Smooth muscle cell (in vitro differentiated cells): ENCODE measurements around the gene NR2F2. TPM values are rescaled to one million over a fixed set of nuclear protein-coding genes. Genes with fewer than 3 reads are reported as not detected.
A peak's percentile ranks its signal among the peaks of the same experiment; 100 is the strongest.

Experiments
- DNase-seq: peaks from one replicate; lab custom pipeline; 2025; ENCODE audit not compliant: unreplicated experiment; lab: John Stamatoyannopoulos, UW
- H2AFZ ChIP-seq: fragments of 200-600 bp; sonication (generic); 2 replicates; pipeline ENCODE4 v1.6.0; 2016; ENCODE audit warnings: antibody characterized with exemption, low read depth, mild to moderate bottlenecking
- H3F3A ChIP-seq: fragments of 200-600 bp; sonication (generic); 2 replicates; pipeline ENCODE4 v1.6.0; 2017; ENCODE audit warnings: antibody characterized with exemption, low read depth
- H3K27ac ChIP-seq: fragments of 200-600 bp; sonication (generic); 2 replicates; pipeline ENCODE4 v1.5.1; 2016; ENCODE audit warnings: low read depth, mild to moderate bottlenecking
- H3K27me3 ChIP-seq: fragments of 200-600 bp; sonication (generic); 2 replicates; pipeline ENCODE4 v1.6.1; 2016; ENCODE audit warnings: low read depth, mild to moderate bottlenecking
- H3K36me3 ChIP-seq: fragments of 200-600 bp; sonication (generic); 2 replicates; pipeline ENCODE4 v1.5.1; 2016; ENCODE audit warnings: low read depth
- H3K4me1 ChIP-seq: fragments of 200-600 bp; sonication (generic); 2 replicates; pipeline ENCODE4 v1.5.1; 2016; ENCODE audit warnings: low read depth
- H3K4me2 ChIP-seq: fragments of 200-600 bp; sonication (generic); 2 replicates; pipeline ENCODE4 v1.6.0; 2016; ENCODE audit warnings: mild to moderate bottlenecking
- H3K4me3 ChIP-seq: fragments of 200-600 bp; sonication (generic); 2 replicates; pipeline ENCODE4 v1.5.1; 2016; ENCODE audit warnings: mild to moderate bottlenecking
- H3K79me2 ChIP-seq: fragments of 200-600 bp; sonication (generic); 2 replicates; pipeline ENCODE4 v1.6.0; 2016; ENCODE audit warnings: low read depth, mild to moderate bottlenecking
- H3K9ac ChIP-seq: fragments of 200-600 bp; sonication (generic); 2 replicates; pipeline ENCODE4 v1.6.0; 2016; ENCODE audit warnings: low read depth
- H3K9me3 ChIP-seq: fragments of 200-600 bp; sonication (generic); replicated peaks from 2 replicates; pipeline ENCODE4 v1.5.1; 2016; ENCODE audit warnings: low read depth
- H4K20me1 ChIP-seq: fragments of 200-600 bp; sonication (generic); 2 replicates; pipeline ENCODE4 v1.6.0; 2016; ENCODE audit warnings: low read depth
- WGBS: methylation state at CpG from one replicate; pipeline ENCODE4 v1.1.7; 2016; ENCODE audit warnings: low lambda C conversion rate; 5-methylcytosine and 5-hydroxymethylcytosine counted together
- polyA plus RNA-seq: library from polyadenylated mRNA; unstranded; fragments of >200 nt; fragmentation: Nextera tagmentation; extraction: Ambion mirVana; gene quantifications from 2 replicates; pipeline ENCODE4 v1.2.1, GENCODE V29; 2016
- total RNA-seq: library from RNA; depleted of rRNA; stranded (reverse); fragments of >200 nt; gene quantifications from 2 replicates; pipeline ENCODE4 v1.2.3, GENCODE V29; 2014
- TF ChIP-seq, protein P1 (sequence below): fragments of 200-600 bp; sonication (generic); IDR thresholded peaks from 2 replicates; pipeline ENCODE4 v1.5.1; 2017; ENCODE audit warnings: borderline replicate concordance, mild to moderate bottlenecking, antibody characterized with exemption; ENCODE audit not compliant: insufficient read depth, poor library complexity, severe bottlenecking

Gene NR2F2
- total RNA-seq (4.5 and 9.8 TPM in 2 replicates), polyA plus RNA-seq (4.7 and 11.3 TPM in 2 replicates)

DNA sequence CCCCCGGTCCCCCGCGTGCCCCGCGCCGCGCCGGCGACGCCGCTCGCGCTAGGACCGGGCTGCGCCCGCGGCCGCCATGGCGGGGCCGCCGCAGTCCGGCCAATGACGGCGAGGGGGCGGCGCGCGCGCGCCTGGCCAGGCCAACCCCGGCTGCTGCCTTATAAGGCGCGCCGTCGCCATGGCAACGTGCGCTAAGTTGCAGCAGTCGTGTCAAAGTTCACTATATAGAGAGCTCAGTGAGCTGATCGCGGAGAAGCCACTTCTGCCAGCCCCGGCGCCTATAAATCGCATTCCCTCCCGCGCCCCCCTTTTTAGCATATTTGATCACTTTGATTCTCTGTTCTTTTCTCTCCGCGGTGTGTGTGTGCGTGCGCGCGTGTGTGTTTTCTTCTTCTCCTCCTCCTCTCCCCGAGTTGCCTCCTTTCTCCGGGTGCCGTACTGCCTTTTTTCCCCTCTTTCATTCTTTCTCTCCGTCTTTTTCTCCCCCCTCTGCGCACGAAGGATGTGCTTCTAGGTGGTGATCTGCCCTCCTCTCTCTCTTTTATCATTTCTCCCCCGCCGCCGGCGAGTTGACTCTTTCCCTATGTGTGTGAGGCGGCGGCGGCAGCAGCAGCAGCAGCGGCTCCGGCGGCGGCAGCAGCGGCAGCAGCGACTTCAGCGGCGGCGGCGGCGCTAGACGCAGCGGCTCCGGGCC, at the start of gene NR2F2:
NR2F2 (plus strand) TSS at position 251 of the 694 bp plus-strand sequence. CDS start 1,406 bp downstream, outside the sequence.
- H3K79me2 ChIP-seq, result peaks cover 34% of the 10 kb centered on the region
- DNase-seq, result peak; percentile 58
- peaks cover 4% of the 10 kb centered on the region for H3F3A ChIP-seq
- peak within 1 kb of the TSS; percentile 93 for H2AFZ ChIP-seq
- TF ChIP-seq, protein P1, sequence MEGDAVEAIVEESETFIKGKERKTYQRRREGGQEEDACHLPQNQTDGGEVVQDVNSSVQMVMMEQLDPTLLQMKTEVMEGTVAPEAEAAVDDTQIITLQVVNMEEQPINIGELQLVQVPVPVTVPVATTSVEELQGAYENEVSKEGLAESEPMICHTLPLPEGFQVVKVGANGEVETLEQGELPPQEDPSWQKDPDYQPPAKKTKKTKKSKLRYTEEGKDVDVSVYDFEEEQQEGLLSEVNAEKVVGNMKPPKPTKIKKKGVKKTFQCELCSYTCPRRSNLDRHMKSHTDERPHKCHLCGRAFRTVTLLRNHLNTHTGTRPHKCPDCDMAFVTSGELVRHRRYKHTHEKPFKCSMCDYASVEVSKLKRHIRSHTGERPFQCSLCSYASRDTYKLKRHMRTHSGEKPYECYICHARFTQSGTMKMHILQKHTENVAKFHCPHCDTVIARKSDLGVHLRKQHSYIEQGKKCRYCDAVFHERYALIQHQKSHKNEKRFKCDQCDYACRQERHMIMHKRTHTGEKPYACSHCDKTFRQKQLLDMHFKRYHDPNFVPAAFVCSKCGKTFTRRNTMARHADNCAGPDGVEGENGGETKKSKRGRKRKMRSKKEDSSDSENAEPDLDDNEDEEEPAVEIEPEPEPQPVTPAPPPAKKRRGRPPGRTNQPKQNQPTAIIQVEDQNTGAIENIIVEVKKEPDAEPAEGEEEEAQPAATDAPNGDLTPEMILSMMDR, result no peak
- H3K4me1 ChIP-seq, result peaks cover 33% of the 10 kb centered on the region
- peaks cover 31% of the 10 kb centered on the region for H4K20me1 ChIP-seq
- H3K36me3 ChIP-seq, result no peaks in the 10 kb centered on the region
- peak within 1 kb of the TSS; percentile 96 for H3K4me2 ChIP-seq
- H3K27ac ChIP-seq, result peak within 1 kb of the TSS; percentile 80
- under 1% methylated on average over 56 of the region's 78 CpGs for WGBS
- H3K9ac ChIP-seq, result peak within 1 kb of the TSS; percentile 46
- peak within 1 kb of the TSS; percentile 84 for H3K4me3 ChIP-seq
- H3K9me3 ChIP-seq, result no peaks in the 10 kb centered on the region
- H3K27me3 ChIP-seq, result peaks cover 56% of the 10 kb centered on the region

DNA sequence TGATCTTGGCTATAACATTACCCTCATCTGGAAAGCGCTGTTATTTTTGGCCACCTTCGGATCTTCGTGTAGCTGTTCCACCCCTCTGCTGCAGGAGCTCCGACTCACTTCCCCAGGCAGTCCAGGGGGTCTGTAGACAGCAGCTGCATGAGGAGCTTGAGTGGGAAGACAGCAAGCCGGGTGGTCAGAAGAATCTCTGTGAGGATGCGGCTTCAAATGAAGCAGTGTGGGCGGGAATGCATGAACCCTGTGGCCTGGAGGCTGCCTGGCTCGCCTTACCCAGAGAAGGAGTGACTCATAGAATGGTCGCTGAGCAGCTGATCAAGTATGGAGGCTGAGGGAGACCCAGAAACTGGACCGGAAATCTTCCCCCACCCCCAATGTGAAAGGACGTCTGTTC, 45.2 kb upstream of the NR2F2 start:
- no peak overlapping the region for H3K9ac ChIP-seq
- no peak overlapping the region for H2AFZ ChIP-seq
- no peaks in the 10 kb centered on the region for H3K27me3 ChIP-seq
- no peaks in the 10 kb centered on the region for H3F3A ChIP-seq
- H3K79me2 ChIP-seq, result no peaks in the 10 kb centered on the region
- H3K27ac ChIP-seq, result peak overlapping the region; percentile 73
- H3K4me2 ChIP-seq, result peak overlapping the region; percentile 74
- H3K4me1 ChIP-seq, result no peaks in the 10 kb centered on the region
- H3K9me3 ChIP-seq, result no peaks in the 10 kb centered on the region
- no peak for DNase-seq
- TF ChIP-seq, protein P1, result no peak
- no peaks in the 10 kb centered on the region for H3K36me3 ChIP-seq
- no peaks in the 10 kb centered on the region for H4K20me1 ChIP-seq
- H3K4me3 ChIP-seq, result no peak overlapping the region
- 17% methylated on average over 11 of the region's 11 CpGs for WGBS

DNA sequence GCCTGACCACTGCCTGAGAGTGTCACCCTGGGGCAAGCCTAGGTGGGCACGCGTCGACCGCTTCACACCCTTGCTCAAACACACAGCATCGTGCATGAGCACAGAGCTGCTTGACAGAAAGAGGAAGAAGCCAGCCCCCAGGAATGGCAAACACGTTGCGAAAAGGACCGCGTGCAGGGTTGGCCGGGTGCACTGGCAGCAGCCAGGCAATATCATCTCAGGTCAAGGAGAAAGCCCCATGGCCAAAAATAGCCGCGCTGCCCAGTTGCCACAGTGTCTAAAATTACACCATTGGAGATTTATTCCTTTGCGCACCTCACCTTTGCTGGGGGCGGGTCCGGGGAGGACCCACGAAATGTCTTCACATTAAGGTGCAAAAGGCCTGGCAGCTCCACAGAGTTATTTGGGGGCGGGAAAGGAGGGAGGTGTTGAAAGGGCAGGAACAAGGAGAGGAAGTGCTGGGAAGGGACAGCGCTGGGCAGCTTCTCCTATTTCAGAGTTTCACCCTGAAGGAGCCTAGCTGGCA, 44.7 kb upstream of the NR2F2 start:
- TF ChIP-seq, protein P1, result no peak
- H3K27me3 ChIP-seq, result no peaks in the 10 kb centered on the region
- no peak overlapping the region for H3K9ac ChIP-seq
- H4K20me1 ChIP-seq, result no peaks in the 10 kb centered on the region
- no peaks in the 10 kb centered on the region for H3K9me3 ChIP-seq
- H3K4me1 ChIP-seq, result no peaks in the 10 kb centered on the region
- no peaks in the 10 kb centered on the region for H3K79me2 ChIP-seq
- H2AFZ ChIP-seq, result no peak overlapping the region
- H3K36me3 ChIP-seq, result no peaks in the 10 kb centered on the region
- H3K4me2 ChIP-seq, result peak overlapping the region; percentile 74
- no peaks in the 10 kb centered on the region for H3F3A ChIP-seq
- WGBS, result 77% methylated on average over 18 of the region's 18 CpGs
- DNase-seq, result no peak
- H3K27ac ChIP-seq, result no peak overlapping the region
- no peak overlapping the region for H3K4me3 ChIP-seq
